ENCODE measurements around the gene OR4M1.
"Not testable (repeated sequence)": the region's sequence is repeated elsewhere in the genome, so short reads cannot be mapped to it uniquely, and the experiment has no call there.

The OR4M1 gene

DNA sequence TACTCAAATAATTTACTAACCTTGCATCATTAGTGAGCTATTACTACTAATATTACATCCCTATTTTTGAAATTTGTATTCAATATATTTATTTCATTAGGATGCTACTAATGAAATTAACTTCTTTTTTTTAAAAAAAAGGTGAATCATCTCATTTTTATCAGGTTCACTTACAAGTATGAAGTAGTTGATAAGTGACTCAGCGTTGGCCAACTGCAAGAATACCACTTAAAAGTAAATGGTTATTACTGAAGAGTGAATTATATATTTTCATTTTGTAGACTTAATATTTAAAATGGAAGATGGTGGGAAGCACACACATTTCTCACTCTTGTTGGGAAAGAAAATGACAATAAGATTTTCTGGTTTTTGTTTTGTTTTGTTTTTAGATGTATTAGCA lies 49.9 kb downstream of the OR4M1 start:
- H3K4me3 ChIP-seq (ENCODE audit: low read depth, low read length): no peak overlapping the region
- no peak for DNase-seq (ENCODE audit: low read depth)
- TF ChIP-seq, protein P1, sequence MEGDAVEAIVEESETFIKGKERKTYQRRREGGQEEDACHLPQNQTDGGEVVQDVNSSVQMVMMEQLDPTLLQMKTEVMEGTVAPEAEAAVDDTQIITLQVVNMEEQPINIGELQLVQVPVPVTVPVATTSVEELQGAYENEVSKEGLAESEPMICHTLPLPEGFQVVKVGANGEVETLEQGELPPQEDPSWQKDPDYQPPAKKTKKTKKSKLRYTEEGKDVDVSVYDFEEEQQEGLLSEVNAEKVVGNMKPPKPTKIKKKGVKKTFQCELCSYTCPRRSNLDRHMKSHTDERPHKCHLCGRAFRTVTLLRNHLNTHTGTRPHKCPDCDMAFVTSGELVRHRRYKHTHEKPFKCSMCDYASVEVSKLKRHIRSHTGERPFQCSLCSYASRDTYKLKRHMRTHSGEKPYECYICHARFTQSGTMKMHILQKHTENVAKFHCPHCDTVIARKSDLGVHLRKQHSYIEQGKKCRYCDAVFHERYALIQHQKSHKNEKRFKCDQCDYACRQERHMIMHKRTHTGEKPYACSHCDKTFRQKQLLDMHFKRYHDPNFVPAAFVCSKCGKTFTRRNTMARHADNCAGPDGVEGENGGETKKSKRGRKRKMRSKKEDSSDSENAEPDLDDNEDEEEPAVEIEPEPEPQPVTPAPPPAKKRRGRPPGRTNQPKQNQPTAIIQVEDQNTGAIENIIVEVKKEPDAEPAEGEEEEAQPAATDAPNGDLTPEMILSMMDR (IDR thresholded peaks at IDR 0.05; ENCODE audit: low read depth, low read length, missing control alignments): no peak

DNA sequence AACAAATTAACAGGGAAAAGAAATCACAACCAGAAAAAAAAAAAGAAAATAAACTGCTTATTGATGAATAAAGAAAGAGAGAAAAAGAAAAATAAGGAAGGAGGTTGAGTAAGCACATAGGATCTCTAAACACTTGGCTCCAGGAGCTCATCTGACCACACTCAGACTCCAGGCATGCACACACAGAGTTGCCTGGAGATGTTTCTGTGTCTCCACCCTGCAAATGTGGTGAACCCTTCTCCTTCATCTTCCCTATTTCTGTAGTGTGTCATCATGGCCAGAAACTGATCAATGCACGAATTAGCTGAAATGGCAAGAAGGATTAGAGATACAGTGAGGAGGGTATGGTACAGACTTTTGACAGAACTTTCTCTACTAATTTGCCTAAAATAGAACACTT lies 50.5 kb downstream of the OR4M1 start:
- DNase-seq (ENCODE audit: low read depth): no peak
- no peak overlapping the region for H3K4me3 ChIP-seq (ENCODE audit: low read depth, low read length)
- TF ChIP-seq, protein P1 (IDR thresholded peaks at IDR 0.05; ENCODE audit: low read depth, low read length, missing control alignments): no peak

DNA sequence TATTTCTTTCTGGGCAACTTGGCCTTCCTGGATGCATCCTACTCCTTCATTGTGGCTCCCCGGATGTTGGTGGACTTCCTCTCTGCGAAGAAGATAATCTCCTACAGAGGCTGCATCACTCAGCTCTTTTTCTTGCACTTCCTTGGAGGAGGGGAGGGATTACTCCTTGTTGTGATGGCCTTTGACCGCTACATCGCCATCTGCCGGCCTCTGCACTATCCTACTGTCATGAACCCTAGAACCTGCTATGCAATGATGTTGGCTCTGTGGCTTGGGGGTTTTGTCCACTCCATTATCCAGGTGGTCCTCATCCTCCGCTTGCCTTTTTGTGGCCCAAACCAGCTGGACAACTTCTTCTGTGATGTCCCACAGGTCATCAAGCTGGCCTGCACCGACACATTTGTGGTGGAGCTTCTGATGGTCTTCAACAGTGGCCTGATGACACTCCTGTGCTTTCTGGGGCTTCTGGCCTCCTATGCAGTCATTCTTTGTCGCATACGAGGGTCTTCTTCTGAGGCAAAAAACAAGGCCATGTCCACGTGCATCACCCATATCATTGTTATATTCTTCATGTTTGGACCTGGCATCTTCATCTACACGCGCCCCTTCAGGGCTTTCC lies 54.4 kb downstream of the OR4M1 start:
- not testable (repeated sequence) for H3K4me3 ChIP-seq (ENCODE audit: low read depth, low read length); DNase-seq (ENCODE audit: low read depth)
- TF ChIP-seq, protein P1 (IDR thresholded peaks at IDR 0.05; ENCODE audit: low read depth, low read length, missing control alignments): peak; percentile 17

DNA sequence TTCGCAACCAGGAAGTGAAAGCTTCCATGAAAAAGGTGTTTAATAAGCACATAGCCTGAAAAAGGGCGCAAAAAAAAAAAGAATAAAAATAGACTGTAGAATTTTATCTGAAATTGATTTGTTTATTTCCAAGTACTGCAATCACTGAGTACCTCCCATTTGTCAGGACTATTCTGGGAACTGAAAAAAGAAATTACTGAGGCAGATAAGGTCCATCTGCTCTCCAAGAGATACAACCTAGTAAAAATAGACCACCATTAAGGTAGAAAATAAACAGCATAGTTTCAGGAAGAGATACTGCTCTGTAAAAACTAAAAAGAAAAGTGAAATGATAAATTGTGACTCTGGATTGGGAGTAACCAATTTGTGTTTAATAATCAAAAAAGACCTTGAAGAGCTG lies 55.0 kb downstream of the OR4M1 start:
- TF ChIP-seq, protein P1 (IDR thresholded peaks at IDR 0.05; ENCODE audit: low read depth, low read length, missing control alignments): no peak
- H3K4me3 ChIP-seq (ENCODE audit: low read depth, low read length): no peak overlapping the region
- no peak for DNase-seq (ENCODE audit: low read depth)

Data from GM12864 (cell line).